ENCODE measurements around the gene ITGBL1.
A peak's percentile ranks its signal among the peaks of the same experiment; 100 is the strongest.

Gene ITGBL1, protein sequence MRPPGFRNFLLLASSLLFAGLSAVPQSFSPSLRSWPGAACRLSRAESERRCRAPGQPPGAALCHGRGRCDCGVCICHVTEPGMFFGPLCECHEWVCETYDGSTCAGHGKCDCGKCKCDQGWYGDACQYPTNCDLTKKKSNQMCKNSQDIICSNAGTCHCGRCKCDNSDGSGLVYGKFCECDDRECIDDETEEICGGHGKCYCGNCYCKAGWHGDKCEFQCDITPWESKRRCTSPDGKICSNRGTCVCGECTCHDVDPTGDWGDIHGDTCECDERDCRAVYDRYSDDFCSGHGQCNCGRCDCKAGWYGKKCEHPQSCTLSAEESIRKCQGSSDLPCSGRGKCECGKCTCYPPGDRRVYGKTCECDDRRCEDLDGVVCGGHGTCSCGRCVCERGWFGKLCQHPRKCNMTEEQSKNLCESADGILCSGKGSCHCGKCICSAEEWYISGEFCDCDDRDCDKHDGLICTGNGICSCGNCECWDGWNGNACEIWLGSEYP
- long read RNA-seq, donor 1, result 0 reads
- long read RNA-seq, donor 2, partial matches to known transcripts, result 0 of 1 reads
- long read RNA-seq, donor 2, other reads (novel, unspliced or antisense), result 0 of 1 reads
- long read RNA-seq, donor 3, result 0 reads
- long read RNA-seq, donor 4, result 0 reads
- long read RNA-seq, donor 5, result 0 reads
- long read RNA-seq, donor 6, result 0 reads
- long read RNA-seq, donor 7, result 0 reads
- long read RNA-seq, donor 8, result 0 reads

DNA sequence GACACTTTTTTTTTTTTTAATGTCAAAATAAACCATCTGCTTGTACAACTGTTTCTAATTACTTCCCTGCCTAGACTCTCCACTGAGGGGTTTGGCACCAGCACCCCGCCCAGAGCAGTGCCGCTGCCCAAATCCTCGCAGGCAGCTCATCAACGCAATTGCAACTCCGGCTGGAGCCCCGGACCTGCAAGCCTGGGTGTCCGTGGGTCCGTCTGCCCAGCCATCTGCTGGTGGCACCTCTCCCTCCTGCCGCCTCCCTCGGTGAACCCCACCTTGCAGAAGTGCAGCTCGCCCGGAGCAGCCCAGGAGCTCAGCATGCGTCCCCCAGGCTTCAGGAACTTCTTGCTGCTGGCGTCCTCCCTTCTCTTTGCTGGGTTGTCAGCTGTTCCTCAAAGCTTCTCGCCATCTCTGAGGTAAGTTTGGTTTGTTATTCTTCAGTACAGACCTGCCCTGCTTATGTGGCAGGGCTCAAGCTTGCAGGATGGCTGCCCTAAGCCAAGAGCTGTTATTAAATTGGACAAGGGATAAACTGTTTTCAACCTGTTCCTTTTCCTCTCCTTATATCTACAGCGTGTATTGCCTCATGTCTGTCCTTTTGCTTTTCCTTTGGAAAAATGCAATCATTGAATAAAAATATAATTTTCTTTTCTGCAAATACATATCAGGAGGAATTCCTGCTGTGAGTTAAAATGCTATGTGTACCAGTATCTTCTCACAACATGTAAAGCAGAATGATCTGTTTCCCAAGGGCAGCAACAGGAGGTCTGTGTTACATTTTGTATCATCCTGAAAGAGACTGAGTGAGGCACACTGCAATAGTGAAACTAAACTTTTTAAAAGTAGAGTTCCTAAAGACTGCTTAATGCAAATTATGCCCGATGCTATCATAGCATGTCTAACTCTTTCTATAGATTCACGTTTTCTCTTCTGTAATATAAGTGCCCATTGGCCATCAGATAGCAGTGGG is at the start of gene ITGBL1:
Gene ITGBL1 (plus strand): TSS at position 157 of the 967 bp plus-strand sequence. CDS start 159 bp downstream, at position 316.
- DNase-seq, result no peak

DNA sequence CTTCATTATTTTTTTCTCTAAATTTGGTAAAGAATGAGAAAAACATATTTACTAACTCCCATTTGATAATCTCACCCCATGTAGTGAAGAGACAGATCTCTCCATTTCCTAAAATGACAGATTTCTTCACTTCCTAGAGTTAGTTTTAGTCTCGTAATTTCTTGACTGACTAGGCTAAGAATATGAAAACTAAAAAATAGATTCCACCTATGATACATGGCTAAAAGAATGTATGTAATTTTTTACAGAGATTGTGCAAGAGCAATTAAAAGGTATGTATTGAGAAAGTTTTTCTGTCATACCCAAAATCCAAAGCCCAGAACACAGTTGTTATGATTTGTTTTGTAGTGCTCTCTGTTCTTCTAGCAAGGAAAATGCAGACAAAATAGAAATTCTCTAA is 45.7 kb upstream of the ITGBL1 start:
- no peak for DNase-seq

GRCh38 chr13:101408154-101408553 is 44.3 kb upstream of the ITGBL1 start:
- no peak for DNase-seq

DNA sequence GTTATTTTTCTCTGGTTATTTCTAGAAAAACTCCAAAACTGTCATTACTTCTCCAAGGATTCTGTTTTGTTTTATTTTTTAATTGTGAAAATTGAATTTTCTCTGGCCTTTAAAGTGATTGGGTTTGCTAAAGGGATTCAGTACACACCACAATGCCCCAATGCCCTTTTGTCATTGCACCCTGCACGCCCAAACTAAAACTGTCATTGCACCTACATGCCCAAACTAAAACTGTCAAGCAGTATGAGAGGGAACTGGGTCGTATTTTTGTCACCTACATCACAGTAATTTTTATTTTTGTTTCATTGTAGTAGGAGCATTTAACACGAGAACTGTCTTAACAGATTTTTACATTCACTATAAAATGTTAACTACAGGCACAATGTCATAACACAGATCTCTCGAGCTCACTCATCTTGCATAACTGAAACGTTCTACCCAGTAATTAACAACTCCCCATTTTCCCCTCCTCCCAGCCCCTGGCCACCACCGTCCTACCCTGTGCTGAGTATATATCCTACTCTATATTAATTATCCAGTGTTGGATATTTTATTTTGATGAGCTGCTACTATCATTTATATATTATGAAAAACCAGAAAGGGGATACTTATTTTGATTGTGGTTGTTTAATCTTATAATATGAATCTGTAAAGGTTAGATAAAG is 43.4 kb upstream of the ITGBL1 start:
- no peak for DNase-seq

- DNase-seq, result no peak
Observed at GRCh38 chr13:101412076-101412475, 40.4 kb upstream of the ITGBL1 start.

DNA sequence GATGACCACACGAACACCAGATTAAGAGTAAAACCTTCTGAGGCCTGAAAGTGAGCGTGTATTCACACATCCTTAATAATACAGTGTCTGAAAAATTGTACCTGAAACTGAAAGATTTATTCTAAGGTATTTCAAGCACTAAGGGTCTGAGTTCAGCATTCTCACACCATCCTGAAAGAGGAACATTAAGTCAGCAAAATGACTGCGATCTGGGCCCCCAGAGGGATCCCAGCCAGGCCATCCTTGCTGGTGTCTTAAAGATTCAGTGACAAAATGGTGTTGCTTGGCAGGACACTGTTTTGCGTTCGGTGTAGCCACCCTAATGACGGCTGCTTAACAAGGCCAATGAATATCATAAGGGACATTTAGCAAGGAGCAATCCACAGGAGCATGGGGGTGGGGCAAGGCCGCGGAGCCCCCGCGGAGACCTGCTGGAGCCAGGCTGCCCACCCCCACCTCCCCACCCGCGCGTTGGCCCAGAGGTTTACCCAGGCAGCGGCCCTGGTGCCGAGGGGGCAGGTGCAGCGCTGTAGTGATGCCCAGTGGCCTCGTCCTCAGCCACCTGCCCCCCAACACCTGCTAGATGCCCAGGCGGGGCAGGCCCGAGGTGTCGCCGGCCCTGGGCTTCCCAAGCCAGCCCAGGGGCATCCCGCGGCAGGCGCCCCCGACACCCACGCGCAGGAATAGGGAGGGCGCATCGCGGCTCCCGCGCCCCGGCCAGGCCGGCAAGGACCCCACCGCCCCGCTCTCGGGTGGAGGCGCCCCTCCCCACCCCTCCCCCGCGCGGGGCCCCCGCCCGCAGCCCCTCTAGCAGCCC is 36.9 kb upstream of the ITGBL1 start:
- peak; percentile 42 for DNase-seq

DNA sequence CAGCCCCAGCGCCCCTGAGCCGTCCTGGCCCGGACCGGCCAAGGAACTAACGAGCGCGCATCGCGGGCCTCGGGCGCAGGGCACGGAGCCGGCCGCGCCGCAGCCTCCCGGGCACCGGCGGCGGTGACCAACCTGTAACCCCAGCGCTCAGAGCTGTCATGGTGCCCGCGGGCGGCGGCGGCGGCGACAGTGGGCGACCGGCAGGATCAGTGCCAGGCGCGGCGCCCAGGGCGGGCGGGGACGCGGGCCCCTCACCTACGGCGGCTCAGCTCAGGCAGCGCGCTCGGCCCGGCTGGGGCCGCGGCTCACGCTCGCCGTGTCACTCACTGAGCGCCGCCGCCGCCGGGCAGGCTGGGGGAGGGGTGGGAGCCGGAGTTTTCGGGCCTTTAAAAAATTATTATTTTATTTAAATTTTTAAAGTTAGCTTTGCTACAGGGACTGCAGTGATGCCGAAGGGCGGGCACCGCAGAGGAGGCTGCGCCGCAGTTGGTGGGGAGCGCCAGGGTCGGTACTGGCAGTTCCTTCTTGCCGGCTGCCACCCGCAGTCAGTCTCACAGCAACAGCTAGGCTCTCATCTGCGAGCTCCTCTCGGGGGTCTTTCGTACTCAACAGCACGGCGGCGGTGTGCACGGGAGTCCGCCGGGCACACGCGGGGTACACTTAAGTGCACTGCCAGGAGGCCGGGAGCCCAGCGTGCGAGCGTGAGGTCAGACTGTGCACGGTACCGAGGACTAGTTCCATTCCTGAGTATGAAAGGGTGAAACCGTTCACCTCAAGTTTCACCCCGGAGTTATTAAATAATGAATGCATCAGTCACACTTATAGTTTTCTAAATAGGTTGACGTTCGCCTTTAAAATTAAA is 36.1 kb upstream of the ITGBL1 start, which contains the start of gene NALCN:
Gene NALCN (minus strand): TSS at position 328 of the 862 bp plus-strand sequence. CDS start 17,382 bp downstream, outside the sequence.
- peak; percentile 74 for DNase-seq

- DNase-seq, result no peak
Observed at GRCh38 chr13:101417043-101417406, 35.5 kb upstream of the ITGBL1 start.

- DNase-seq, result no peak
Observed at GRCh38 chr13:101417501-101417900, 35.0 kb upstream of the ITGBL1 start.

- DNase-seq, result no peak
Observed at GRCh38 chr13:101423872-101424271, 28.6 kb upstream of the ITGBL1 start.

DNA sequence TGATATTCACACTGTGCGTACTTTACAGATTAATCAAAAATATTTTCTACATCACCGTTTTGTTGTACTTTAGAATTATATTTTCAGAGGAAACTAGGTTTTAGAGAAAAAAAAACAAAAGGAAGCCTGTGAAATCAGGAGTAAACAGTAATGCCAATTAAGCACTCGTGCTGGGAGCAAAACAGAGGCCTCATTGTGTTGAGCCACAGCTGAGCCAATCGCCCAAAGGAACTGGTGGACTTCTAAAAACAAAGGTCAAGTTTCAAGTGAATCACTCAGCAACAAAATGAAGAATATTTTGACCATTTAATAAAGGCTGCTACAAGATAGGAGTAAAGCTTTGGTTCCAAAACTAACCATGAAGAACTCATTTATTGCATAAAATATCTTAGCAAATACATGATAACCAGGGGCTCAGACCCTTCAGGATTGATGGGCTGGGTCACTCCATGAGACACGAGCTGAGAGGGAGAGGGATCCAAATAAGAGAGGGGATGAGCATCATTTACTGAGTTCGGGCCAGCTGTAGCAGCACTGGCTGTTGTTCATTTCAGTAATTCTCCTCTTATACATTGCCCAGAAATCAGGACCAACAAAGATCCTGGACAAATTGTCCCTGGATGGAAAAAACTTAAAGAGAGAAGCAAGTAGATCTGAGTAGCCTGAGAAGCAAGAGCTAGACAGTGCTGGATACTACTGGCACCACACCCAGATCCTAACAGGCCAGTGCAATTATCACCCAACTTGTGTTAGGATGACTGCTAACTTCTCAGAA is 27.9 kb upstream of the ITGBL1 start:
- DNase-seq, result no peak

GRCh38 chr13:101425156-101425471 is 27.4 kb upstream of the ITGBL1 start:
- no peak for DNase-seq

DNA sequence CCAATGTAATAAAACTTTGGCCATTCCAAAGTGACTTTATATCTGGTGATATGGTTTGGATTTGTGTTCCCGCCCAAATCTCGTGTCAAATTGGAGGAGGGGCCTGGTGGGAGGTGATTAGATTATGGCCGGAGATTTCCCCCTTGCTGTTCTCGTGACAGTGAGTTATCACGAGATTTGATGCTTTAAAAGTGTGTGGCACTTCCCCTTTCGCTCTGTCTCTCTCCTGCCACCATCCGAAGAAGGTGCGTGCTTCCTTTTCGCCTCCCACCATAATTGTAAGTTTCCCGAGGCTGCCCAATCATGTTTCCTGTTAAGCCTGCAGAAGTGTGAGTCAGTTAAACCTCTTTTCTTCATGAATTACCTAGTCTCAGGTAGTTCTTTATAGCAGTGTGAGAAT is 26.9 kb upstream of the ITGBL1 start:
- DNase-seq, result no peak

DNA sequence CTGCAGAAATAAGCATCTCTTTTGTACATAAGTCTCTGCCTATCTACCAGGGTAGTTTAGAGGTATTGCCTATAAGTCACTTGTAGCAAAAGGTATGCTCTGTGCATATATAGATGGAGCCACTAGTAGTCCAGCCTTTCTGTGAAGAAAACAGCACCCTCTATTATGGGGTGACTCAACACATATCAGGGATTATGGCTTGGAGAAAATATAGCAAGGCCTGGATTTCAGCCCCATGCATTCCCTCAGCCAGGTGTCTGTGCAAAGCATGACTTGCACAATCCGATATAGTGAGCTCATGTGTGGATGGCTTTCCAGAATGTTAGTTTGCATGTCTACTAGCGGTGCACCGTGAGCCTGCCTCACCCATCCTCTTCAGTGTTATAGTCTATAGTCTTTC is 22.7 kb upstream of the ITGBL1 start:
- DNase-seq, result no peak

DNA sequence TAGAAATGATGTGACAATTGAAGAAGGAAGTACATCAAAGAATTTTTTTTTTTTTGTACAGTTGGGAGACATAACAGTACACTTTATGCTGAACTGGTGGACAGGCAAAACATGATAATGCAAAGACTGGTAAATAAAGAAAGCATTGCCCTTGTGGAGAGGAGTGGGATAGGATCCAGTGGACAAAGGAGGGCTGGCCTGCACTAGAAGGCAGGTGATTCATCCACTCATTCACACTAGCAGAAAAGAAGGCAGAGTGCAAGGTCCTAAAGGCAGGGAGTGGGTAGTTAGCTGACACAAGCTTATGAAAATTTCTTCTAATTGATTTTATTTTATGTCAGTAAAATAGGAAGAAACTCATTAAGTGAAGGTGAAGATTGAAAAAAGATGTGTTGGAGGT is 18.6 kb upstream of the ITGBL1 start:
- no peak for DNase-seq

- no peak for DNase-seq
Observed at GRCh38 chr13:101434486-101434885, 18.0 kb upstream of the ITGBL1 start.

GRCh38 chr13:101447852-101448251 is 4.6 kb upstream of the ITGBL1 start:
- no peak for DNase-seq

DNA sequence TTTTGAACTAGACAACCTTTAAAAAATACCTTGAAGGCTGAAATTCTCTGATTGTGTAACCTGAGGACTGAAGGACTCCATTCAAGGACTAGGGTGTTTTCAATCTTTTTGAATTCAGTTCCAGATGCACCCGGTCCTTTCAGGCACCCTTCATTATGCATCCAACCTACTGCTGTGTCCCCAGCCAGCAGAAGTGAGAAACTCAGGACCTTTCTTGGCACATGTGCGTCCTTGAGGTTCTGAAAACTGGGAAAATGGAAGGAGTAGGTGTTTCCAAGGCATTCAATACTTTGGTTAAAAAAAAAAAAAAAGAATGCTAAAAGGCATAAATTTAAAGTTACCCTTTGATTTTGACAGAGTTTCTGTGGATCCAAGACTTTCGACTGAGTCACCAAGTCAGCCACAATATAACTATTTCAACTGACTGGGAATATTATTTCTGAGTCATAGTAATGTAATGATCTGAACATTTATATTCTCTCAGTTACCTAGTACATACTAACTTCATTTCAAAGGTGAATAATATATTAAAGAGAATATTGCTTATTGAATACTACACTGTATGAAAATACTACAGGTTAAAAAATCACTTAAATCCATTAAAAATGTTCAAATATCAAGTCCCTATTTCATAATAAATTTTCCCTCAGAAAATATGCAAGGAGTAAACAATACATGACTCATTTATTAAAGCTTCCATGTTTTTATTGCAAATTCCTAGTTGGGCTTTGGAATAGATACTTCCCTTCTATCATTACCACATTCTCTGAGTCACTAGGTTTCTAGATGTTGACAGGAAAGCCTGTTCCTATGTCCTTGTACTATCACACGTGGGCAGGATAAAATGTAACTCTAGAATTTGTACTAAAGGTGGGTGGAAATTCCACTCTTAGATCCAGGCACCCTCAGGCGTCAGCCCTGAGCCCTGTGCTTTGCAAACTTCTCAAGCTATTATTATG is 2.4 kb upstream of the ITGBL1 start:
- no peak for DNase-seq

All from right kidney (tissue), 9 donors.